ENCODE results near the gene KCNK4.
"Not testable (repeated sequence)": the region's sequence is repeated elsewhere in the genome, so short reads cannot be mapped to it uniquely, and the experiment has no call there.

Gene KCNK4

GRCh38 chr11:64323373-64323772, 32.3 kb downstream of the KCNK4 start:
- no peak for DNase-seq (ENCODE audit: low read depth in 2 of 2, low spot score in 1 of 2)

GRCh38 chr11:64323984-64324383, 32.9 kb downstream of the KCNK4 start:
- DNase-seq (ENCODE audit: low read depth in 2 of 2, low spot score in 1 of 2) = not testable (repeated sequence)

GRCh38 chr11:64324692-64325469, 33.8 kb downstream of the KCNK4 start:
- no peak for DNase-seq (ENCODE audit: low read depth in 2 of 2, low spot score in 1 of 2)

- no peak for DNase-seq (ENCODE audit: low read depth in 2 of 2, low spot score in 1 of 2)
Measured at GRCh38 chr11:64327375-64327774, 36.3 kb downstream of the KCNK4 start.

- no peak for DNase-seq (ENCODE audit: low read depth in 2 of 2, low spot score in 1 of 2)
Measured at GRCh38 chr11:64327993-64328392, 36.9 kb downstream of the KCNK4 start.

GRCh38 chr11:64330888-64331287, 39.8 kb downstream of the KCNK4 start:
- DNase-seq (ENCODE audit: low read depth in 2 of 2, low spot score in 1 of 2) = no peak

- peak in 1 of 2 donors; percentile 51 for DNase-seq (ENCODE audit: low read depth in 2 of 2, low spot score in 1 of 2)
Measured at GRCh38 chr11:64331569-64332371, 40.7 kb downstream of the KCNK4 start.

GRCh38 chr11:64333556-64333955, 42.5 kb downstream of the KCNK4 start:
- no peak for DNase-seq (ENCODE audit: low read depth in 2 of 2, low spot score in 1 of 2)

- DNase-seq (ENCODE audit: low read depth in 2 of 2, low spot score in 1 of 2) = no peak
Measured at GRCh38 chr11:64334764-64335735, 43.9 kb downstream of the KCNK4 start.

- DNase-seq (ENCODE audit: low read depth in 2 of 2, low spot score in 1 of 2) = no peak
Measured at GRCh38 chr11:64337538-64338249, 46.6 kb downstream of the KCNK4 start.

GRCh38 chr11:64338716-64339115, 47.6 kb downstream of the KCNK4 start:
- DNase-seq (ENCODE audit: low read depth in 2 of 2, low spot score in 1 of 2) = no peak

- no peak for DNase-seq (ENCODE audit: low read depth in 2 of 2, low spot score in 1 of 2)
Measured at GRCh38 chr11:64339286-64339685, 48.2 kb downstream of the KCNK4 start.

GRCh38 chr11:64339754-64340408, 48.8 kb downstream of the KCNK4 start, which contains the start of gene CCDC88B:
Gene CCDC88B, plus strand, starts transcription at chr11:64340204. Its CDS starts 63 bp downstream, at chr11:64340267.
- DNase-seq (ENCODE audit: low read depth in 2 of 2, low spot score in 1 of 2) = peak; percentile 63 to 73

GRCh38 chr11:64340671-64341335, 49.7 kb downstream of the KCNK4 start:
- DNase-seq (ENCODE audit: low read depth in 2 of 2, low spot score in 1 of 2) = peak; percentile 70 to 79

- DNase-seq (ENCODE audit: low read depth in 2 of 2, low spot score in 1 of 2) = no peak
Measured at GRCh38 chr11:64341429-64341828, 50.3 kb downstream of the KCNK4 start.

GRCh38 chr11:64341851-64342791, 51.0 kb downstream of the KCNK4 start:
- DNase-seq (ENCODE audit: low read depth in 2 of 2, low spot score in 1 of 2) = peak; percentile 68 to 74

GRCh38 chr11:64342869-64343745, 52.0 kb downstream of the KCNK4 start:
- no peak for DNase-seq (ENCODE audit: low read depth in 2 of 2, low spot score in 1 of 2)
